ENCODE measurements around the gene CTSZ.

GRCh38 chr20:58988565-58988882 is 18.5 kb downstream of the CTSZ start:
- TF ChIP-seq CTCF (IDR thresholded peaks at IDR 0.05) = no peak
- TF ChIP-seq ZFX (IDR thresholded peaks at IDR 0.05; ENCODE audit: borderline replicate concordance) = no peak
